GM10266 (cell line): ENCODE results near the gene NUMB.

Source experiments
- DNase-seq: peaks from one replicate; pipeline ENCODE4 v3.0.0; 2012; ENCODE audit errors: extremely low spot score
- CTCF ChIP-seq: IDR thresholded peaks from 2 replicates; pipeline ENCODE4 v1.5.1; 2012; ENCODE audit warnings: mild to moderate bottlenecking, low read depth; ENCODE audit not compliant: control insufficient read depth, insufficient read depth; ENCODE audit errors: missing control alignments

Gene NUMB

GRCh38 chr14:73244541-73245290 lies 213.6 kb downstream of the NUMB start:
- no peak for DNase-seq
- no peak for TF ChIP-seq CTCF

GRCh38 chr14:73243748-73244147 lies 214.6 kb downstream of the NUMB start:
- DNase-seq: no peak
- TF ChIP-seq CTCF: no peak

GRCh38 chr14:73243341-73243740 lies 215.0 kb downstream of the NUMB start:
- no peak for TF ChIP-seq CTCF
- DNase-seq: no peak

GRCh38 chr14:73242357-73242901 lies 215.9 kb downstream of the NUMB start:
- DNase-seq: no peak
- no peak for TF ChIP-seq CTCF

- TF ChIP-seq CTCF: no peak
- DNase-seq: no peak
Observed at GRCh38 chr14:73241481-73242165, 216.7 kb downstream of the NUMB start.

GRCh38 chr14:73240816-73241480 lies 217.4 kb downstream of the NUMB start:
- no peak for TF ChIP-seq CTCF
- no peak for DNase-seq
